CD4-positive, alpha-beta T cell treated with Interleukin-4 for 1 hour (primary cell): ENCODE measurements around the gene MAN2C1.
"Not testable (repeated sequence)": the region's sequence is repeated elsewhere in the genome, so short reads cannot be mapped to it uniquely, and the experiment has no call there.

Source experiments
- DNase-seq, 2 donors: peaks; one replicate each; pipeline ENCODE4 v3.0.0-alpha.2; 2020 to 2022

Gene MAN2C1

DNA sequence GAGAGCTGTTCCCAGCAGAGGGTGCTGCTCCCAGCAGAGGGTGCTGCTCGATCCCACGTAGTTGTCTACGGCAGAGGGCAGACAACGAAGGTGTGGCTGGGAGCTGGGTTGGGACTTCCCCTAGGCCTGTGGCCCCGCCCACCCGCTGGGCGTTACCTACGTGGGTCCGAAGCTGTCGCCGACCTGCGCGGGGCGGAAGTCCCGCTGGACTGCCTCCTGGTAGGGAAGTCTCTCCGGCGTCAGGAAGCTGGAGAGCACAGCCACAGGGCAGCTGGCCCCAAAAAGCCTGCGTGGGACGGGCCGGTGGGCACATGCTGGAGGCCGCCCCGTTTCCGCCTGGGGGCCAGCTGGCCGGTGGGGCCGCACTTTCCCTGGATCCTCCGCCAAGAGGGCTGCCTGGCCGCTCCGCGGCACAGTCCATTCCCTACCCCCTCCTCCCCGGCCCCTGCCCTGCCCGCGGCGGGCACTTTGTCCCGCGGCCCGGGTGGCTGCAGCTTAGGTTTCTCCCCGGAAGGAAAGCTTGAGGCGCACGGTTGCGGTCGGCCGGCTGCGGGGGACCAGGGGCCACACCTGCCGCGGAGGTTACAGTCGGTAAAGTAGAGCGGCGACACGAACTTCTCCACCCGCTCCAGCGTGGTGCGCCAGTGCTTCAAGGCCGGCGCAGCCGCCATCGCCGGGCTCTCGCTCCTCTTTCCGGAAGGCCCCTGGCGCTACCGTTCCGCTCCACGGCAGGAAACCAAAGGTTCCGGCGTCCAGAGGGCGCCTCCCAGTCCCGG, at the start of gene MAN2C1:
Gene MAN2C1 (minus strand): TSS at position 695 of the 776 bp plus-strand sequence. CDS start 24 bp downstream, at position 671.
- DNase-seq = peak; percentile 92 to 94

DNA sequence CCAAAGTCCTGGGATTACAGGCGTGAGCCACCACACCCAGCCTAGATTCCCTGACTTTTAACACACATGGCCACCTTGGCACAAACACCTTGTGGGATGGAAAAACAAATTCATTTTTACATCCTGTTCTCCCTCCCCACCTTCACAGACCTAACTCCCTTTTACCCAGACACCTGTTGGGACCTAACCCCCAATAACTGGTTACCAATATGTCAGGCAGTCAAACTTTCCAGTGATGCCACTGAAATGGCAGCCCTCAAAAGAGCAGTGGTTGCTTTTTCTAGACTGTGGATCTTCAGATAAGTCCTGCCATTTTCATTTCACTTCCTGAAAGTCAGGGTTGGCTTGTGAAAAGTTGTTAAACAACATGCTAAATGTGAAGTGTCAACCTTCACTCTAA, 48.2 kb upstream of the MAN2C1 start:
- no peak for DNase-seq

DNA sequence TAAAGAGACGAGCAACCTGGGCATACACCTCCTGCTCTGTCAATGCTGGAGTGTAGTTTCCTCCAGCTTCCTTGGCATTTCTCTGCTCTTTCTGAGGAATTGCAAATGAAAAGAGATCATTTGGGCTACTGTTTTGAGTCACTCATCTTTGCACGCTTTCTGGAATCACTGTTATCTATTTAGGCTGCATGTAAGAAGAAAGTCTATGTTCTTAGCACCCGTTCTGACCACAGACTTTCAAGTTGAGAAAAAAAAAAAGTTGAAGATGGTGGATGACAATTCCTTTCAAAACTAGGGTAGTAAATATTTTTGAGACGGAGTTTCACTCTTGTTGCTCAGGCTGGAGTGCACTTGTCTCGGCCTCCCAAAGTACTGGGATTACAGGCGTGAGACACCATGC, 41.8 kb upstream of the MAN2C1 start:
- no peak for DNase-seq

DNA sequence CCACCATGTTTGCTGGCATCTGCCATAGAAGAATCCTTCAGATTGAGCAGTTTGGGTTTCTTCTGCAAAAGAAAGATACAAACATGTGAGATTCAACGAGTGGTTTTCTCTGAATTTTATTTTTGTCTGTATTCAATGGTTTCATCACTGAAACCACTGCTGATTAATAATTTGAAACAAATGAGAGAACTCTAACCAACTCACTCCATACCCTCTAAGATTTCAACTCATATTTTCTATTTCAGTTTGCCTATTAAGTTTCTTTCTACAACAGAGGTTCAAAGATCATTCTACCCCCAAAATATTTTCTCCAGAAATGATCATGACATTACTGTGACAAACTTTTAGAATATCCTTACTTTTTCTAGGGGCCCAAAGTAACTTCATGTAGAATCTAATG, 38.7 kb upstream of the MAN2C1 start:
- DNase-seq = no peak

DNA sequence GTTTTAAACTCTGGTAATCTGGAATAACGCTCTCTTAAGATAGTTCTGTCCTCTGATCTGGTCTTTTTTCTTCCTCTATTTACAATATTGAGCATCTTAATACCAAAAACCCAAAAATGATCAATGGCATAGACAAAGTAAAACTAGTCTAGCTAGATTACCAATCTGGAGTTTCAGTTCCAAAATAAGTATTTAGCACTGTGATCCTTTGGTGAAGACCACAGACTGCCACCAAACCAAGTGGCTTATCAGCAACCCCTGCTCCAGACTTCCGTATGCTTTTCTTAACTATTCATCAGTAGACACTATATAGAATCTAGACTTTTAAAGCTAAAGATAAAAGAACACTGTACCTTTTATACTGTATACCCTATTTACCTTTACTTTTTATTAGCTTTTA, 35.5 kb upstream of the MAN2C1 start:
- no peak for DNase-seq

DNA sequence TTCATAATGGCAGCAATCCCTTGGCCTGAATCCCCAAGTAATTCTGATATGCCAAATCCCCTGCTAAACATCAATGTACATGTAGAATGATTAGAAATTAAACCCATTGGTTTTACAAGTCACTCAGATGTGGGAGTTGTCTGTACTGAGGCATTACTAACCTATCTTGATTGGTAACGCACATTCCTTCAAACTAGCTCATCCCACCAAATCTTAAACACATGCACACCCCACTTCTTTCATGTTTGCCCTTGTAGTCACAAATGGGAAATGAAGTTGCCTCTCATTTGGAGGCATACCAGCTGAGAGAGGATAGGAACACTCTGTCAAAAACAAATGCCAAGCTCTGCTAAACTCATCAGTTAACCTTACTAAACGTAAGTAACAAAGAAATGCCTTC, 29.1 kb upstream of the MAN2C1 start:
- no peak for DNase-seq

DNA sequence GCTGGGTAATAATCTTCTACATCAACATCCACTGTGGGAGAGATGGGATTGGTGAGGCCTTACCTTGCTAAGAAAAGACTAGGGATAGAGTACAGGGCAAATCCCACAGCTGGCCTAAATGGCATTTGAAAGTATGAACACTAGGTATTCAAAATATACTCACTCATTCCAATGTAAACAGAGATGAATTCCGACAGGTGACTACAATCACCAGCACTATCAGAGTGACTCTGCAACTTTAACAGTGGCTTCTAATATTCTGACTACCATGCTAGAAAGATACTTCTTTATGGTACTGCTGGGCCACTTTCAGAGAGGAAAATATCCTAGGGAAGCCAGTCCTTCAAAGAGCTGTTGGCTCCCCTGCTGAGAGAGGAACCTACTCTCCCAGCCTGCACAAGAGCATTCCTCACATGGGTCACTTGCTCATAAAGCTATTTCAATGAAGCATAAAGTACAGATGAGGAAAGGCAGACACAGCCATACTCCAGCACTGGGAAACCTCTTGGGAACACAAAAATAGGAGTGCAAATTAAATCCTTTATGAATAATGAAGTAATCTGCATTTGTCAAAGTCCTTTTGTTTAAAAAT, 21.5 kb upstream of the MAN2C1 start:
- DNase-seq = no peak

- not testable (repeated sequence) for DNase-seq
These were observed 15.6 kb upstream of the MAN2C1 start for GRCh38 chr15:75383986-75384385.

- no peak for DNase-seq
These were observed 12.4 kb upstream of the MAN2C1 start for GRCh38 chr15:75380773-75381172.

GRCh38 chr15:75371901-75372688, 3.7 kb upstream of the MAN2C1 start:
- no peak for DNase-seq

GRCh38 chr15:75371486-75371885, 3.1 kb upstream of the MAN2C1 start:
- DNase-seq = no peak

GRCh38 chr15:75369897-75370581, 1.6 kb upstream of the MAN2C1 start:
- DNase-seq = no peak

- DNase-seq = peak in 1 of 2 donors; percentile 37
These were observed 357 bp upstream of the MAN2C1 start for GRCh38 chr15:75368689-75369239.

GRCh38 chr15:75367406-75367912, 948 bp downstream of the MAN2C1 start:
- DNase-seq = no peak

DNA sequence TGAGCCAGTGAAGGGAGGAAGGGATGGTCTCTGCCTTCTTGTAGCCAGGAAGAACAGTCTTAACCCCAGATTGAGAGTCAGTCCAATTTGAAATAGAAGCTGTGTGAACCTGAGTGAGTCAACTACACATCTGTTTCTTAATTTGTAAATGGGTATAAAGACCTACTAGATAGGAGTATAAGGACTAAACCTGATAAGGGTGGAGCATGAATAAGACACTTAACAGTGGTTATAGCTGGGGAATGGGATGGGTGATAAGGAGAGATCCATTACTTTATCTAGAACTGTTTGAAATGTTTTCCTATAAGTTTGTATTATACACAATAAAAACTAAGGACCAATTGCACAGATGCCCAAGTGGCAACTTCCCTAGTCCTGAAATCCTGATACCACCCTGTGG, 1.4 kb downstream of the MAN2C1 start:
- DNase-seq = no peak

- DNase-seq = no peak
These were observed 2.2 kb downstream of the MAN2C1 start for GRCh38 chr15:75366163-75366562.

GRCh38 chr15:75364881-75365280, 3.5 kb downstream of the MAN2C1 start:
- no peak for DNase-seq

DNA sequence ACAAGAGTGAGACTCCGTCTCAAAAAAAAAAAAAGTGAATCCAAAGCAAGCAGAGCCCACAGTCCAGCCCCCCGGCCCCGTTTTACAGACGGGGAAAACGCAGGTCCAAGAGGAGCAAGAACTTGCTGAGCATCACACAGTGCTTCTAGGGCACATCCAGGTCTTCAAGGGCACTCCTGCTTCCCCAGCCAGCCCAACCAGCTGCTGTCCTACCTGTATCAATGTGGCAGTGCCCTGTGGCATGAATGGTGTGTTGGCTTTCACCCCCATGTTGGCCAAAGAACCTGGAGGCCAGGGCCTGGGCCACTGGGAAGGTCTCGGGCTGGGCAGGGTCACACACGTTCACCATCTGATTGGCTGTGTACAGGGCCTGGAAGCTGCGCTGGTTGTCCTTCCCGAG, 4.6 kb downstream of the MAN2C1 start:
- DNase-seq = no peak

GRCh38 chr15:75362642-75363249, 5.7 kb downstream of the MAN2C1 start:
- no peak for DNase-seq

- no peak for DNase-seq
These were observed 6.3 kb downstream of the MAN2C1 start for GRCh38 chr15:75361989-75362641.

DNA sequence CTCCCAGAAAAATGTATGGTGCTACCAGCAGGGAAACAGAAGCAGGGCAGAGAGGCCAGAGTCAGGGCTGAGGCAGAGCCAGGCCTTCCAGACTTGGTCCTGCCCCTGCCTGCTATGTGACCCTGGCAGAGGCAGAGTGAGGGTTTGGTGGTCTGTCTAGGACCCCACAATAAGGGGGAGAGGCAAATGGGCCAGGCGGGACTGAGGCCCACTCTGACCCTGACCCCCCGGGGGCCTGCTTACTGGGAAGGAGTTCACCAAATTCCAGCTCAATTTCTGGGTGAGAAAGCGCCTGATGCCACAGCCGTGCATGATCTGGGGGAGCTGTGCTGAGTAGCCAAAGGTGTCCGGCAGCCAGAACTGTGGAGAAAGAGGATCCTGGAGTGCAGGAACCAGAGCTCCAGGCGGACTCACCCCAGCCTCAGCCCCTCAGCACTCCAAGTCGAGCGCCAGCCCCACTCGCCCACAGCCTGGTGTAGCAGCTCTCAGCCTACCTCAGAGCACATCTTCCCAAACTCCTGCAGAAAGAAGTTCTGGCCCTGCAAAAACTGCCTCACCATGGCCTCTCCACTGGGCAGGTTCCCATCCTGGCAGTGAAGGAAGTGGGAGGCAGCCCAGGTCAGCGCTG, 6.9 kb downstream of the MAN2C1 start:
- no peak for DNase-seq
